Measurements from ENCODE around the gene SPPL2A. TPM values are rescaled to one million over a fixed set of nuclear protein-coding genes. Genes with fewer than 3 reads are reported as not detected.
"Not testable (repeated sequence)": the region's sequence is repeated elsewhere in the genome, so short reads cannot be mapped to it uniquely, and the experiment has no call there.

SPPL2A gene
- polyA plus RNA-seq, 3 donors = 28.6 to 49.4 (median 39.2) TPM

- WGBS, 3 donors = 89 to 93% (median 92%) methylated on average over 1 of the region's 1 CpG
- no peak overlapping the region for H3K27ac ChIP-seq (ENCODE audit: low read depth, low read length)
Observed at GRCh38 chr15:50702762-50703334, 62.7 kb downstream of the SPPL2A start.

DNA sequence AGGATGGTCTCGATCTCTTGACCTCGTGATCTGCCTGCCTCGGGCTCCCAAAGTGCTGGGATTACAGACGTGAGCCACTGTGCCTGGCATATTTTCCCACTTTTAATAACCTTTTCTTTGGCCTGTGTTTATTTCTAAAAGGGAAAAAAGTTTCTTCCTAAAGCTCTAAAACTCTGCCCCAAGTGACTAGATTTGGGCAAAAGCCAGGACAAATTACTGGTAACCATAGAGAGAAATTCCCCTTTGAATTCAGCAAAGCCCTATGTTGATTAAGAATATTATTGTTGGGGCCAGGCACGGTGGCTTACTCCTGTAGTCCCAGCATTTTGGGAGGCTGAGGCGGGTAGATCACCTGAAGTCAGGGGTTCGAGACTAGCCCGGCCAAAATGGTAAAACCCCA is 67.4 kb downstream of the SPPL2A start:
- H3K27ac ChIP-seq (ENCODE audit: low read depth, low read length) = no peak overlapping the region
- WGBS, 3 donors = 68 to 90% (median 78%) methylated on average over 8 of the region's 8 CpGs

- WGBS, 3 donors = 84 to 94% (median 91%) methylated on average over 4 of the region's 4 CpGs
- no peak overlapping the region for H3K27ac ChIP-seq (ENCODE audit: low read depth, low read length)
Observed at GRCh38 chr15:50697109-50697797, 68.3 kb downstream of the SPPL2A start.

DNA sequence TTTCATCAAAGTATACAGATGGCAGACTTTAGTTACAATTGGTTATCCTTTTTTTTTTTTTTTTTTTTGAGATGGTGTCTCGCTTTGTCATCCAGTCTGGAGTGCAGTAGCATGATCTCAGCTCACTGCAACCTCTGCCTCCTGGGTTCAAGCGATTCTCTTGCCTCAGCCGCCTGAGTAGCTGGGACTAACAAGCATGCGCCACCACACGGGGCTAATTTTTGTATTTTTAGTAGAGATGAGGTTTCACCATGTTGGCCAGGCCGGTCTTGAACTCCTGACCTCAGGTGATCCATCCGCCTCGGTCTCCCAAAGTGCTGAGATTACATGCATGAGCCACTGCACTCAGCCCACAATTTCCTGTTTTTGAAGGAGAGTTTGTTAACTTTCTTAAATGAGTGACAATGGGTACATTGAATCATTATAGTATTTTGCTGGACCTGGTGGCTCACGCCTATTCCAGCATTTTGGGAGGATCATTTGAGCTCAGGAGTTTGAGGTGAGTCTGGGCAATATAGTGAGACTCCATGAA is 70.8 kb downstream of the SPPL2A start:
- 94% methylated on average over 9 of the region's 9 CpGs for WGBS, 3 donors
- H3K27ac ChIP-seq (ENCODE audit: low read depth, low read length) = not testable (repeated sequence)

DNA sequence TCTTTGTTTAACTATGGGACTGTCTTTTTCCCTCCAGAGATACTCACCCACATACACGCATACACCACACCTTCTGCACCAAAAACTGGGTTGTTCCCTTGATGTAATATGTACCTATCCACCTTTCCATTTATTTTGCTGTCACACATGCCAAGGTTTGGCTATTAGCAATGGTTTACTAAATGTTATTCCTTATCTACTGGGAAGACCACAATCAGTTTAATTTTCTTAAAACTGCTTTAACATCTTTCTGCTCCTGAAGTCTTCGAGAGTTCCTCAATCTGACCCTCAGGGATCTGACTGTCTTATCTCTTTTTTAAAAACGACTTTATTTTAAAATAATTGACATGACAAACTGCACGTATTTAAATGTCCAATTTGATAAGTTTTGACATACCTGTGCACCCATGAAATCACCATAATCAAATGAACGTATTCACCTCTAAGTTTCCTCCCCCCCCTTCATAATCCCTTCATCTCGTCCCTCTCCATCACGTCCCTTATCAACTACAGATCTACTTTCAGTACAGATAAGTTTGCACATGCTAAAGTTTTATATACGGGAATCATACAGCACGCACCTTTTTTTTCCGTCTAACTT is 78.1 kb downstream of the SPPL2A start:
- WGBS, 3 donors = 33 to 47% (median 46%) methylated on average over 10 of the region's 10 CpGs
- no peak overlapping the region for H3K27ac ChIP-seq (ENCODE audit: low read depth, low read length)

- peak within 1 kb of the TSS; percentile 45 for H3K27ac ChIP-seq (ENCODE audit: low read depth, low read length)
- WGBS, 3 donors = 0% methylated on average over 74 to 80 of the region's 80 CpGs
Observed at GRCh38 chr15:50686469-50687301, 78.8 kb downstream of the SPPL2A start, which contains the start of gene TRPM7. TRPM7 (minus strand) TSS chr15:50686797; CDS start chr15:50686533, 264 bp downstream.

DNA sequence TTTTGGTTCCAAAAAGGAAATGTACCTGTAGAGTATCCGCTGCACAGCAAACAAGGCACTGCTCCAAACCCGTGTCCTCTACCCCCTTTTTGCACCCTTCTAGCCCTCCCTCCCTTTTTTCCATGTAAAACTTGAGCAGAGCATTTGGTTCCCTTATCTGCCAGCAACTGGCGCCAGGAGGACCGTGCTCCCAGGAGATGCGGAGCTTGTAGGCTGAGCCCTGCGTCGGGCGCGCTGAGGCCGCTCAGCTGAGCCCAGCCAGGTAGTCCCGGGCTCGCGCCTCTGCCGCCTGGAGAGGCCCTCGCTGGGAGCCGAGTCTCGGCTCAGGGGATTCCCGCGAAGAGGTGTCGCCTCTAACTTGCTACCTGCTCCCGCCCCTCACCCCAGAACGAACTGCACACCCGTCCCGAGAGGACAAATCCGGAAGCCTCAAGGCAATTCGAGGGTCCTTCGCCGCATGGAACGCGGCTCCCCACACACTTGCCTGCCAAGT is 79.5 kb downstream of the SPPL2A start:
- H3K27ac ChIP-seq (ENCODE audit: low read depth, low read length) = peak overlapping the region; percentile 45
- 0 to 1% (median 0%) methylated on average over 30 of the region's 30 CpGs for WGBS, 3 donors

DNA sequence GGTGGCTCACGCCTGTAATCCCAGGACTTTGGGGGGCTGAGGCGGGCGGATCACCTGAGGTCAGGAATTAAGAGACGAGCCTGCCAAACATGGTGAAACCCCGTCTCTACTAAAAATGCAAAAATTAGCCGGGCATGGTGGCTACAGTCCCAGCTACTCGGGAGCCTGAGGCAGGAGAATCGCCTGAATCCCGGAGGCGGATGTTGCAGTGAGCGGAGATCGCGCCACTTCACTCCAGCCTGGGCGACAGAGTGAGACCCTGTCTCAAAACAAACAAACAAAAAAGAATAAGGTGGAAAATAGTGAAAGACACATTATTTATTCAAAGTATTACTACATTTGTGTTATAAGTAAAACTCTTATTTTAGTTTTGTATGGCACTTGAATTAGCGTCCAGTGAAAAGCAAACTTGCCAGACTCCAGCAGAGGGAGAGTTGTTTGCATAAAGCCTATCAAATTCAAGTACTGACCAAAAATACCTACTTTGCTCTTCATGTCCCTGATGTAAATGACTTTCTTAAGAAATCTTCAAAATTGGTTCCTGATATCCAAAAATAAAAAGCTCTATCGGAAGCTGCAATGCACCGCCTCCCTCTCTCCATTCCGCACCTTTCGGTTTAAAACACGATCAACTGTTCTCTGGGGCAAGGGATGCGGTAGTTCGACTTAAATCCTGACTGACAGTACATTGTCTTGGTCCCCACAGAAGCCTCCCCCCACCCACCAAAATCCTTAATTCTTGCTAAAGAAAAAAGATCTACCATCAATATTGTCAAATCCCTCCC is 80.1 kb downstream of the SPPL2A start:
- WGBS, 3 donors = 55 to 60% (median 56%) methylated on average over 22 of the region's 22 CpGs
- no peak overlapping the region for H3K27ac ChIP-seq (ENCODE audit: low read depth, low read length)

- H3K27ac ChIP-seq (ENCODE audit: low read depth, low read length) = no peak overlapping the region
Observed at GRCh38 chr15:50681467-50681866, 84.0 kb downstream of the SPPL2A start.

GRCh38 chr15:50676799-50677483 is 88.6 kb downstream of the SPPL2A start:
- 77 to 83% (median 81%) methylated on average over 6 of the region's 6 CpGs for WGBS, 3 donors

GRCh38 chr15:50675535-50676144 is 89.9 kb downstream of the SPPL2A start:
- no peak overlapping the region for H3K27ac ChIP-seq (ENCODE audit: low read depth, low read length)

More at GRCh38 chr15:50676799-50677483, 88.6 kb downstream of the SPPL2A start:
- H3K27ac ChIP-seq (ENCODE audit: low read depth, low read length) = no peak overlapping the region

GRCh38 chr15:50670115-50670514 is 95.4 kb downstream of the SPPL2A start:
- no peak overlapping the region for H3K27ac ChIP-seq (ENCODE audit: low read depth, low read length)
- WGBS, 3 donors = 62 to 85% (median 73%) methylated on average over 2 of the region's 2 CpGs

- H3K27ac ChIP-seq (ENCODE audit: low read depth, low read length) = no peak overlapping the region
- WGBS, 3 donors = 36 to 100% (median 90%) methylated on average over 1 of the region's 1 CpG
Observed at GRCh38 chr15:50669611-50670010, 95.9 kb downstream of the SPPL2A start.

- WGBS, 3 donors = 86 to 96% (median 89%) methylated on average over 5 of the region's 5 CpGs
- no peak overlapping the region for H3K27ac ChIP-seq (ENCODE audit: low read depth, low read length)
Observed at GRCh38 chr15:50665938-50666337, 99.6 kb downstream of the SPPL2A start.

- 81 to 94% (median 93%) methylated on average over 4 of the region's 4 CpGs for WGBS, 3 donors
- H3K27ac ChIP-seq (ENCODE audit: low read depth, low read length) = no peak overlapping the region
Observed at GRCh38 chr15:50655555-50655954, 110.0 kb downstream of the SPPL2A start.

GRCh38 chr15:50653156-50653743 is 112.3 kb downstream of the SPPL2A start:
- H3K27ac ChIP-seq (ENCODE audit: low read depth, low read length) = no peak overlapping the region
- WGBS, 3 donors = 82 to 91% (median 86%) methylated on average over 6 of the region's 6 CpGs

DNA sequence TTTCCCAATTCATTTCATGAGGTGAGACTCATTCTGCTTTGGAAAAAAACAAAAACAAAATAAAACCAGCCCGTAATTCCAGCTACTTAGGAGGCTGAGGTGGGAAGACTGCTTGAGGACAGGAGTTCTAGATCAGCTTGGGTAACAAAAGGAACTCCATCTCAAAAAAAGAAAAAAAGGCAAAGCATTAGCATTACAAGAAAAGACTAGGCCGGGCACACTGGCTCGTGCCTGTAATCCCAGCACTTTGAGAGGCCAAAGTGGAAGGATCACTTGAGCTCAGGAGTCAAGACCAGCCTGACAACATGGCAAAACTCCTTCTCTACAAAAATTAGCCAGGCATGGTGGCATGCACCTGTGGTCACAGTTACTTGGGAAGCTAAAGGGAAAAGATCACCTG is 112.8 kb downstream of the SPPL2A start:
- WGBS, 3 donors = 79 to 96% (median 95%) methylated on average over 3 of the region's 3 CpGs
- H3K27ac ChIP-seq (ENCODE audit: low read depth, low read length) = no peak overlapping the region

Measured in adipose tissue (tissue), 3 donors.